ENCODE data around the gene RNF115. TPM values are rescaled to one million over a fixed set of nuclear protein-coding genes. Genes with fewer than 3 reads are reported as not detected.

RNF115 gene
- total RNA-seq, 4 donors from 2014 or later: 37.8 to 46.3 (median 40.3) TPM

DNA sequence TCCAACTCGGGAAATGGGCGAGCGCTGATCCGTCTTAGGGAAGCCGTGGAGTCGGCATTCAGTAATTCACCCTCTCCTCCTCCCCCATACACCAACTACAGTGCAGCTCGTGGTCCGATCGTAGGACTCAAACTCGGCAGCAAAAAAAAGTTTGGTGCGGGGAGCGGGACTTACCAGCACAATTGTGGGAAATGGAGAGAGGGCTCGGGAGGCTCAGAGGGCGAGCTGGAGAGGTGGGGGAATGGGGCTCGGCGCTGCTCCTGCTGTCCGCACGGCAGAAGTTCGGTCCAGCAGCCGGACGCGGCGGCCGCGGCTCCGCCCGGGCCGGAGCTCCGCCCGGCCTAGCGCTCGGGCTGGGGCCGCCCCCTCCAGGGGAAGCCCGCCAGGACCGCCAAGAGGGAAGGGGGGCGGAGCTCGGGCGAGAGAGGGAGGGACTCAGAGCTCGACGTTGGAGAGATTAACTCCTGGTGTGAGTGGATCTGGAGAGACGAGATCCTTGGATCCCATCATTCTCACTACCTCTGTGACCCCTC is 35.7 kb upstream of the RNF115 start:
- 2% methylated on average over 28 of the region's 41 CpGs for WGBS
- intact Hi-C loops (cut with DNase I): no loop called here
- H3K9me3 ChIP-seq: no peaks in the 10 kb centered on the region
- H3K4me3 ChIP-seq: peak overlapping the region; percentile 83 to 95 (median 88)
- H3K27ac ChIP-seq (replicated peaks in 1 of 4): peak overlapping the region; percentile 87 to 96 (median 94)
- TF ChIP-seq POLR2AphosphoS5 (IDR thresholded peaks at IDR 0.05): peak; percentile 4 to 76
- peak in 2 of 3 experiments; percentile 12 to 28 for TF ChIP-seq CTCF (IDR thresholded peaks at IDR 0.05)
- TF ChIP-seq EP300 (IDR thresholded peaks at IDR 0.05): no peak
- TF ChIP-seq POLR2A (IDR thresholded peaks at IDR 0.05; ENCODE audit: low read depth): peak; percentile 85
- peak; percentile 97 for DNase-seq (ENCODE audit: extremely low spot score)
- H3K36me3 ChIP-seq: peaks cover 11 to 25% (median 23%) of the 10 kb centered on the region in 4 donors
- peaks cover 13 to 24% (median 23%) of the 10 kb centered on the region in 4 donors for H3K4me1 ChIP-seq
- no peaks in the 10 kb centered on the region for H3K27me3 ChIP-seq

GRCh38 chr1:145858901-145859490 is 35.1 kb upstream of the RNF115 start, which contains the start of gene PIAS3:
Gene PIAS3 (minus strand): TSS chr1:145859081. CDS start chr1:145858990, 91 bp downstream.
- intact Hi-C loops (cut with DNase I): no loop called here
- peak within 1 kb of the TSS; percentile 83 to 95 (median 88) for H3K4me3 ChIP-seq
- peaks cover 11 to 31% (median 29%) of the 10 kb centered on the region in 4 donors for H3K36me3 ChIP-seq
- WGBS: 2% methylated on average over 13 of the region's 42 CpGs
- H3K27ac ChIP-seq (replicated peaks in 1 of 4): peak within 1 kb of the TSS; percentile 87 to 96 (median 94)
- peaks cover 13 to 24% (median 23%) of the 10 kb centered on the region in 4 donors for H3K4me1 ChIP-seq
- TF ChIP-seq POLR2A (IDR thresholded peaks at IDR 0.05; ENCODE audit: low read depth) (peak; percentile 59), POLR2AphosphoS5 (IDR thresholded peaks at IDR 0.05) (peak; percentile 80 to 93), CTCF (IDR thresholded peaks at IDR 0.05) (no peak)
- no peaks in the 10 kb centered on the region for H3K27me3 ChIP-seq
- peak; percentile 97 for DNase-seq (ENCODE audit: extremely low spot score)
- H3K9me3 ChIP-seq: no peaks in the 10 kb centered on the region

DNA sequence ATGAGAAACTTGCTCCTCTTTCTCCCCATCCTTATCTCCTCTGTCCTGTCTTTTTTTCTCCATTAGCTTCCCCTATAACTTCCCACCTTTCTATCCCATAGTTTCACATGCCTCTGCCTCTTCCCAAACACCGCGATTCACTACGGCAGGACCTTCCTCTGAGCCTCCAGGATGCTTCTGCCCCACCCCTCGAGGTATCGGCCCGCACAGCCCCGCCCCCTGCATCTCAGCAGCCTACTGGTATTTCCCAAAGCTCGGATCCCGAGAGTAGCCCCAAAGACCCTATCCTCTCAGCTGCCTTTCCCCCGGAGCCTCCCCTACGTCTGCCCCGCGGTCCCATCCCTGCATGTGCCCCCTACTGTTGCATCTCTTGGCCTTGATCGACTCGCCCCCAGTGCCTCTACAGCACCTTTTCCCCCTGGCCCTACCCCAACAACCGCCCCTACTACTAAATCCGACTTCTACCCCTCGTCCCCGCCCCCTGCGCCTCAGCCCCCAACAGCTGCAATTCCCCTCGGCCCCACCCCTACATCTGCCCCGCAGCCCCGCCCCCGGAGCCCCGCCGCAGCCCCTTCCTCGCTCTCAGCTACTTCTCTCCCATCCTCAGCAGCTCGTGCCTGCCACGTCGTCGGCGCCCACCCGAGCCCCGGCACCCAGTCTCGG is 34.5 kb upstream of the RNF115 start:
- Histone ChIP-seq H3K4me3 (peak overlapping the region; percentile 83 to 95 (median 88)), H3K27me3 (no peaks in the 10 kb centered on the region), H3K9me3 (no peaks in the 10 kb centered on the region), H3K27ac (replicated peaks in 1 of 4) (peak overlapping the region; percentile 87 to 96 (median 94)), H3K4me1 (peaks cover 13 to 24% (median 23%) of the 10 kb centered on the region in 4 donors), H3K36me3 (peaks cover 15 to 37% (median 35%) of the 10 kb centered on the region in 4 donors)
- DNase-seq (ENCODE audit: extremely low spot score): no peak
- intact Hi-C loops (cut with DNase I): no loop called here
- peak in 1 of 3 experiments; percentile 6 for TF ChIP-seq CTCF (IDR thresholded peaks at IDR 0.05)
- no peak for TF ChIP-seq POLR2A (IDR thresholded peaks at IDR 0.05; ENCODE audit: low read depth)
- under 1% methylated on average over 26 of the region's 35 CpGs for WGBS

DNA sequence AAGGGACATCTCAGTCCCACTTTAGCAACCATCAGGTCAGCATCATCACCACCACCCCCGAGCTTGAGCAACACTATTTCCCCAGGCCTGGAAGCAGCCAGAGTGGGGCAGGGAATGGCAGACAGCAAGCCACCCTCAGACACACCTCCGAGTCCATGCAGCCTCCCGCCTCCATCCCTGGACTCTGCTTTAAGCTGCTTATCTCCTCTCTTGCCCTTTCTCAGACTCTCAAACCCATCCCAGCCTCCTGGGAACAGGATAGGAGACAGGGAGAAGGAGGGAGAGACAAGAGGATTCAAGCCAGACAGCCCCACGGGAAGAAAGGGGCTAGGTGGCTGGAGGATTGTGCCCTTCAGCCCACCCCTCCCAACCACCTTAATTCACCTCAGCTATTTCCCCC is 33.3 kb upstream of the RNF115 start:
- intact Hi-C loops (cut with DNase I): no loop called here
- peaks cover 13 to 24% (median 23%) of the 10 kb centered on the region in 4 donors for H3K4me1 ChIP-seq
- no peak for DNase-seq (ENCODE audit: extremely low spot score)
- no peak overlapping the region for H3K27ac ChIP-seq (replicated peaks in 1 of 4)
- 92% methylated on average over 3 of the region's 4 CpGs for WGBS
- H3K9me3 ChIP-seq: no peaks in the 10 kb centered on the region
- no peak for TF ChIP-seq EP300 (IDR thresholded peaks at IDR 0.05)
- TF ChIP-seq CTCF (IDR thresholded peaks at IDR 0.05): no peak
- no peak for TF ChIP-seq POLR2A (IDR thresholded peaks at IDR 0.05; ENCODE audit: low read depth)
- no peak for TF ChIP-seq POLR2AphosphoS5 (IDR thresholded peaks at IDR 0.05)
- no peaks in the 10 kb centered on the region for H3K27me3 ChIP-seq
- no peak overlapping the region for H3K4me3 ChIP-seq
- peaks cover 19 to 49% (median 47%) of the 10 kb centered on the region in 4 donors for H3K36me3 ChIP-seq

Data from esophagus muscularis mucosa (tissue), 4 donors.